Endothelial cell of umbilical vein (primary cell): Measurements from ENCODE around the gene MUC2. TPM values are rescaled to one million over a fixed set of nuclear protein-coding genes. Genes with fewer than 3 reads are reported as not detected.

Experiments
- BruUV-seq: library from RNA; stranded (reverse); fragments of 400-500 nt; replicated peaks from 2 replicates; lab custom pipeline; 2021; lab: Mats Ljungman, UMichigan
- CTCF ChIA-PET: fragments of 300-600, 350-600 bp; sonication (Branson Sonifier 250); formaldehyde crosslinking; loops from one replicate; lab custom pipeline; 2021; ENCODE audit warnings: antibody characterized with exemption, inconsistent platforms; lab: Charles Lee
- POLR2A ChIA-PET: fragments of 300-600, 350-600 bp; sonication (Branson Sonifier 250); formaldehyde crosslinking; loops from one replicate; lab custom pipeline; 2021; ENCODE audit warnings: antibody characterized with exemption, inconsistent platforms; lab: Charles Lee
- DNase-seq: peaks from one replicate; pipeline ENCODE4 v3.0.0-alpha.2; 2011; ENCODE audit warnings: low read depth, low spot score
- FAIRE-seq: peaks from 2 replicates; lab custom pipeline; 2011; peaks lifted over from hg19 to GRCh38; lab: Jason Lieb, UNC
- H2AFZ ChIP-seq: 2 replicates; pipeline ENCODE4 v1.6.0; 2012; ENCODE audit warnings: low read depth, low read length, control low read depth, inconsistent platforms
- H3K27ac ChIP-seq: 2 replicates; pipeline ENCODE4 v1.5.1; 2011; ENCODE audit warnings: low read depth, mild to moderate bottlenecking, control low read depth, low read length, moderate library complexity; ENCODE audit not compliant: insufficient read depth
- H3K27me3 ChIP-seq, 2 experiments: 2 replicates each; pipeline versions ENCODE4 v1.6.0 to v1.6.1; 2011; ENCODE audit warnings: low read length in 2 of 2, mixed read lengths in 1 of 2; ENCODE audit not compliant: control insufficient read depth in 2 of 2, insufficient read depth in 2 of 2
- H3K36me3 ChIP-seq, 2 experiments: 2 replicates in 1 of 2; 3 replicates in 1 of 2; pipeline ENCODE4 v1.5.1; 2011; ENCODE audit warnings: low read length in 2 of 2, mild to moderate bottlenecking in 1 of 2, moderate library complexity in 1 of 2; ENCODE audit not compliant: control insufficient read depth in 2 of 2, insufficient read depth in 2 of 2; ENCODE audit errors: extremely low read depth in 1 of 2
- H3K4me1 ChIP-seq: 3 replicates; pipeline ENCODE4 v1.5.1; 2011; ENCODE audit warnings: mild to moderate bottlenecking, low read length; ENCODE audit not compliant: control insufficient read depth, insufficient read depth; ENCODE audit errors: extremely low read depth
- H3K4me2 ChIP-seq: 2 replicates; pipeline ENCODE4 v1.6.1; 2011; ENCODE audit warnings: low read length, control low read depth, mixed read lengths; ENCODE audit not compliant: insufficient read depth
- H3K4me3 ChIP-seq, 3 experiments: fragments of 200-600 bp in 1 of 3; sonication (generic), shearing (Covaris generic) in 1 of 3; replicated peaks in 1 of 3; 2 replicates each; pipeline ENCODE4 v1.5.1; 2011 to 2016; ENCODE audit warnings: control low read depth in 3 of 3, low read length in 3 of 3, mild to moderate bottlenecking in 2 of 3, inconsistent platforms in 1 of 3, low read depth in 1 of 3, moderate library complexity in 1 of 3; ENCODE audit not compliant: insufficient read depth in 1 of 3
- H3K79me2 ChIP-seq: 2 replicates; pipeline ENCODE4 v1.6.0; 2012; ENCODE audit warnings: low read length, inconsistent platforms; ENCODE audit not compliant: control insufficient read depth, insufficient read depth
- H3K9ac ChIP-seq: replicated peaks from 2 replicates; pipeline ENCODE3; 2011; ENCODE audit warnings: low read length, control low read depth; ENCODE audit not compliant: insufficient read depth; ENCODE audit errors: extremely low read depth
- H3K9me1 ChIP-seq: replicated peaks from 3 replicates; pipeline ENCODE4 v1.6.0; 2011; ENCODE audit warnings: mild to moderate bottlenecking, low read length; ENCODE audit not compliant: control insufficient read depth, insufficient read depth; ENCODE audit errors: extremely low read depth
- H3K9me3 ChIP-seq: replicated peaks from 2 replicates; pipeline ENCODE4 v1.5.1; 2012; ENCODE audit warnings: low read length, inconsistent platforms; ENCODE audit not compliant: control insufficient read depth, insufficient read depth
- H4K20me1 ChIP-seq: replicated peaks from 2 replicates; pipeline ENCODE3; 2011; ENCODE audit warnings: mild to moderate bottlenecking, low read length; ENCODE audit not compliant: control insufficient read depth, insufficient read depth; ENCODE audit errors: extremely low read depth
- CTCF ChIP-seq, 2 donors: IDR thresholded peaks; 1 replicate in 1 of 2; 2 replicates in 1 of 2; pipeline ENCODE4 v1.5.1; 2011; ENCODE audit warnings: low read length in 2 of 2, mild to moderate bottlenecking in 2 of 2, moderate library complexity in 2 of 2, control low read depth in 1 of 2, inconsistent platforms in 1 of 2, low read depth in 1 of 2; ENCODE audit not compliant: insufficient read depth in 1 of 2; ENCODE audit errors: extremely low read depth in 1 of 2
- EZH2 ChIP-seq: IDR thresholded peaks from 2 replicates; pipeline ENCODE4 v1.6.1; 2012; ENCODE audit warnings: borderline replicate concordance, low read depth, mild to moderate bottlenecking, moderate library complexity, low read length, inconsistent platforms; ENCODE audit not compliant: severe bottlenecking
- FOS ChIP-seq: IDR thresholded peaks from 2 replicates; pipeline ENCODE4 v1.6.1; 2011; ENCODE audit warnings: mild to moderate bottlenecking, low read length, moderate library complexity, borderline replicate concordance; ENCODE audit not compliant: insufficient read depth
- GATA2 ChIP-seq: IDR thresholded peaks from 2 replicates; pipeline ENCODE4 v1.7.0; 2011; ENCODE audit warnings: low read depth, mild to moderate bottlenecking, moderate library complexity, mixed read lengths, low read length; ENCODE audit not compliant: insufficient read length, insufficient read depth
- JUN ChIP-seq: IDR thresholded peaks from 2 replicates; pipeline ENCODE4 v1.6.1; 2011; ENCODE audit warnings: borderline replicate concordance, low read depth; ENCODE audit not compliant: insufficient read length, insufficient read depth
- MAX ChIP-seq: IDR thresholded peaks from 2 replicates; pipeline ENCODE4 v1.6.1; 2011; ENCODE audit not compliant: insufficient read depth, insufficient read length
- MYC ChIP-seq: IDR thresholded peaks from one replicate; pipeline ENCODE4 v1.6.1; 2011; ENCODE audit warnings: mild to moderate bottlenecking, low read depth, low read length
- POLR2A ChIP-seq: IDR thresholded peaks from 2 replicates; pipeline ENCODE4 v1.6.1; 2012; ENCODE audit warnings: low read depth, mild to moderate bottlenecking, control low read depth, low read length
- POLR2AphosphoS5 ChIP-seq: IDR thresholded peaks from 2 replicates; pipeline ENCODE4 v1.6.1; 2012; ENCODE audit warnings: low read depth, mild to moderate bottlenecking, control low read depth, low read length, moderate library complexity; ENCODE audit not compliant: insufficient read depth
- dilution Hi-C: fragments of 300-500 bp; cut with MboI; formaldehyde crosslinking; loops from one replicate; pipeline ENCODE4 v1.15.0; 2019; ENCODE audit warnings: low sequenced_read_pairs; ENCODE audit not compliant: extremely low pct_ligation_motif_present
- intact Hi-C: fragments of 100-400 bp; cut with micrococcal nuclease; formaldehyde crosslinking; loops from one replicate; pipeline ENCODE4 v1.10.0; 2022
- polyA plus RNA-seq, 4 experiments: library from polyadenylated mRNA; depleted of rRNA in 3 of 4; stranded (reverse) in 3 of 4; unstranded in 1 of 4; fragments of >200 nt; gene quantifications; 2 replicates each; pipeline versions ENCODE4 v1.2.1 to v1.2.3, GENCODE V29; 2011 to 2012; ENCODE audit warnings: missing spikeins in 1 of 4
- total RNA-seq: library from RNA; stranded (reverse); gene quantifications from 2 replicates; pipeline ENCODE4 v1.2.3, GENCODE V29; 2021

MUC2 gene
- total and polyA plus RNA-seq, 2 donors (not counting 3 experiments of a cell fraction or from before 2014, with no cell fraction given): not detected

GRCh38 chr11:1077033-1077416, 2.4 kb downstream of the MUC2 start:
- Histone ChIP-seq H3K9me3 (no peaks in the 10 kb centered on the region), H4K20me1 (no peaks in the 10 kb centered on the region), H3K27ac (no peak overlapping the region), H3K27me3 (no peaks in the 10 kb centered on the region), H3K36me3 (no peaks in the 10 kb centered on the region), H2AFZ (no peak overlapping the region), H3K79me2 (no peaks in the 10 kb centered on the region), H3K4me1 (peaks cover 9% of the 10 kb centered on the region), H3K9me1 (no peaks in the 10 kb centered on the region), H3K4me3 (no peak overlapping the region), H3K4me2 (no peak overlapping the region), H3K9ac (no peak overlapping the region)
- ChIA-PET CTCF (no interaction called here), POLR2A (no interaction called here)
- TF ChIP-seq FOS (no peak), POLR2A (no peak), JUN (no peak), EZH2 (no peak), MAX (no peak)
- DNase-seq (no peak), FAIRE-seq (no peak)
- intact Hi-C loops (no loop called here), dilution Hi-C loops (no loop called here)
- BruUV-seq: no TSS peak

GRCh38 chr11:1077417-1078119, 2.9 kb downstream of the MUC2 start:
- BruUV-seq: no TSS peak
- Histone ChIP-seq H3K27ac (no peak overlapping the region), H3K9me3 (no peaks in the 10 kb centered on the region), H3K79me2 (no peaks in the 10 kb centered on the region), H3K4me3 (no peak overlapping the region), H3K4me2 (no peak overlapping the region), H3K9ac (no peak overlapping the region), H2AFZ (no peak overlapping the region), H3K9me1 (no peaks in the 10 kb centered on the region), H3K36me3 (no peaks in the 10 kb centered on the region), H4K20me1 (no peaks in the 10 kb centered on the region), H3K4me1 (peaks cover 9% of the 10 kb centered on the region), H3K27me3 (no peaks in the 10 kb centered on the region)
- ChIA-PET CTCF (no interaction called here), POLR2A (no interaction called here)
- TF ChIP-seq EZH2 (no peak), MYC (no peak), JUN (no peak), GATA2 (no peak), MAX (no peak), CTCF (IDR thresholded peaks at IDR 0.05; ENCODE audit: extremely low read depth in 1 of 2, insufficient read depth in 1 of 2, low read depth in 1 of 2, low read length in 2 of 2) (no peak), FOS (no peak), POLR2A (no peak), POLR2AphosphoS5 (no peak)
- dilution Hi-C loops: no loop called here
- FAIRE-seq (no peak), DNase-seq (no peak)
- intact Hi-C loops: no loop called here
